Tibial nerve (tissue), 4 donors: ENCODE measurements around the gene EFNB1. TPM values are rescaled to one million over a fixed set of nuclear protein-coding genes. Genes with fewer than 3 reads are reported as not detected.
A peak's percentile ranks its signal among the peaks of the same experiment; 100 is the strongest.

ENCODE experiments used
- DNase-seq, 2 donors: peaks; one replicate each; pipeline ENCODE4 v3.0.0-alpha.2; 2019; ENCODE audit warnings: low spot score in 2 of 2
- H3K27ac ChIP-seq, 4 donors: fragments of 200-600 bp; sonication (generic) in 3 of 4; one replicate each; pipeline ENCODE4 v1.5.1; 2017 to 2019; ENCODE audit warnings: mild to moderate bottlenecking in 1 of 4
- H3K27me3 ChIP-seq, 2 donors: fragments of 200-600 bp; sonication (generic) in 1 of 2; one replicate each; pipeline versions ENCODE4 v1.5.1 to v1.6.0; 2017 to 2019
- H3K36me3 ChIP-seq, 3 donors: fragments of 200-600 bp; sonication (generic); one replicate each; pipeline ENCODE4 v1.5.1; 2018 to 2019
- H3K4me1 ChIP-seq, 4 donors: fragments of 200-600 bp; sonication (generic) in 3 of 4; one replicate each; pipeline ENCODE4 v1.5.1; 2017 to 2019
- H3K4me3 ChIP-seq, 4 donors: fragments of 200-600 bp; sonication (generic) in 3 of 4; one replicate each; pipeline ENCODE4 v1.5.1; 2017 to 2019; ENCODE audit warnings: mild to moderate bottlenecking in 1 of 4, moderate library complexity in 1 of 4
- H3K9me3 ChIP-seq, 4 donors: fragments of 200-600 bp; sonication (generic) in 3 of 4; one replicate each; pipeline ENCODE4 v1.5.1; 2017 to 2019
- CTCF ChIP-seq, 5 experiments: fragments of 200-600 bp in 3 of 5; fragments of 450-650 bp in 2 of 5; sonication (generic) in 3 of 5; IDR thresholded peaks; one replicate each; pipeline ENCODE4 v1.5.1; 2016 to 2019; ENCODE audit warnings: antibody characterized with exemption in 5 of 5, mild to moderate bottlenecking in 3 of 5, moderate library complexity in 2 of 5
- EP300 ChIP-seq, 2 donors: sonication (generic); formaldehyde crosslinking; IDR thresholded peaks; one replicate each; pipeline ENCODE4 v1.6.1; 2017; ENCODE audit warnings: antibody characterized with exemption in 2 of 2, mild to moderate bottlenecking in 1 of 2
- POLR2A ChIP-seq, 2 donors: fragments of 450-650 bp; IDR thresholded peaks; one replicate each; pipeline ENCODE4 v1.6.1; 2017; ENCODE audit warnings: antibody characterized with exemption in 2 of 2, mild to moderate bottlenecking in 2 of 2, moderate library complexity in 2 of 2
- WGBS, 2 donors: methylation state at CpG; one replicate each; pipeline ENCODE4 v1.1.5; 2018; 5-methylcytosine and 5-hydroxymethylcytosine counted together
- total RNA-seq, 4 donors: library from RNA; depleted of rRNA; stranded (reverse); fragments of >200 nt; gene quantifications; one replicate each; pipeline ENCODE4 v1.1.0, GENCODE V29; 2016

EFNB1 gene
- total RNA-seq, 4 donors from 2014 or later, result 74.4 to 127 (median 106) TPM

DNA sequence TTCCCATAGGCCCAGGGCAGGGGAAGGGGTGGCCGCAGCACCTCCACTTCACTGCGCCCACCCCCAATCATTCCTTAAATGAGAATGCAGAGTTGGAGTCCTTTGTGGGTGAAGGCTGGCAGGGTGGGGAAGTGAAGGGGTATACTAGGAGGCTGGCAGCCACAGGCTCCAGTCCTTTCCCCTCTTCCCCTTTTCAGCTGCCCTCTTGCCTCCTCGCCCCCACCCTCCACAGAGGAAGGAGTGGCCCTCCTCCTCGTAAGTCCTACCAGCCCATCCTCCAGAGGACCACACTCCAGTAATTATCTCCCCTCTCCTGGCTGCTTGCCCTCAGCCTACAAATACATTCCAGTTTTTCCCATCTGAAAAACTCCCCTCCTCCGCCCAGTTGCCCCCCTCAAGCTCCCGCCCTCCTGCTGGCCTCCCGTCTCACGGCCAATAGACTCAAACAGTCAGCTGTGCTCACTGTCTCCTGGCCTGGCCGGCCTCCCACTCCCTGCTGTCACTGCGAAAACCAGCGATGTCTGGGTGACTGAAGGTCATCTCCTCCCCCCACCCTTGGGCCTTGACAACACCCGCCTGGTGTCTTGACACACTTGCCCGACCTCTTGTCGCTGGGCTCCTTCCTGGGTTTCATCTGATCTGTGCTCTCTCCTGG is 38.8 kb downstream of the EFNB1 start:
- H3K4me1 ChIP-seq, result no peaks in the 10 kb centered on the region
- no peak for TF ChIP-seq EP300 (IDR thresholded peaks at IDR 0.05)
- TF ChIP-seq POLR2A (IDR thresholded peaks at IDR 0.05), result no peak
- no peak for TF ChIP-seq CTCF (IDR thresholded peaks at IDR 0.05)
- H3K27me3 ChIP-seq, result no peaks in the 10 kb centered on the region
- H3K36me3 ChIP-seq, result no peaks in the 10 kb centered on the region
- peak overlapping the region in 1 of 4 donors; percentile 24 for H3K27ac ChIP-seq
- no peak overlapping the region for H3K4me3 ChIP-seq
- WGBS, 2 donors, result 6 to 47% methylated on average over 11 to 14 of the region's 14 CpGs
- no peak for DNase-seq
- H3K9me3 ChIP-seq, result no peaks in the 10 kb centered on the region

GRCh38 chrX:68868316-68868715 is 39.5 kb downstream of the EFNB1 start:
- Histone ChIP-seq H3K36me3 (no peaks in the 10 kb centered on the region), H3K4me1 (no peaks in the 10 kb centered on the region), H3K9me3 (no peaks in the 10 kb centered on the region), H3K27ac (no peak overlapping the region), H3K4me3 (no peak overlapping the region), H3K27me3 (no peaks in the 10 kb centered on the region)
- DNase-seq, result no peak
- no peak for TF ChIP-seq EP300 (IDR thresholded peaks at IDR 0.05)
- TF ChIP-seq POLR2A (IDR thresholded peaks at IDR 0.05), result no peak
- TF ChIP-seq CTCF (IDR thresholded peaks at IDR 0.05), result no peak
- 81 to 83% methylated on average over 3 of the region's 3 CpGs for WGBS, 2 donors

- no peak for TF ChIP-seq POLR2A (IDR thresholded peaks at IDR 0.05)
- TF ChIP-seq CTCF (IDR thresholded peaks at IDR 0.05), result no peak
- TF ChIP-seq EP300 (IDR thresholded peaks at IDR 0.05), result no peak
- 66 to 98% methylated on average over 4 to 5 of the region's 5 CpGs for WGBS, 2 donors
- Histone ChIP-seq H3K27ac (no peak overlapping the region), H3K9me3 (no peaks in the 10 kb centered on the region), H3K27me3 (no peaks in the 10 kb centered on the region), H3K36me3 (no peaks in the 10 kb centered on the region), H3K4me3 (no peak overlapping the region), H3K4me1 (no peaks in the 10 kb centered on the region)
- DNase-seq, result no peak
Measured at GRCh38 chrX:68868902-68869800, 40.3 kb downstream of the EFNB1 start.

DNA sequence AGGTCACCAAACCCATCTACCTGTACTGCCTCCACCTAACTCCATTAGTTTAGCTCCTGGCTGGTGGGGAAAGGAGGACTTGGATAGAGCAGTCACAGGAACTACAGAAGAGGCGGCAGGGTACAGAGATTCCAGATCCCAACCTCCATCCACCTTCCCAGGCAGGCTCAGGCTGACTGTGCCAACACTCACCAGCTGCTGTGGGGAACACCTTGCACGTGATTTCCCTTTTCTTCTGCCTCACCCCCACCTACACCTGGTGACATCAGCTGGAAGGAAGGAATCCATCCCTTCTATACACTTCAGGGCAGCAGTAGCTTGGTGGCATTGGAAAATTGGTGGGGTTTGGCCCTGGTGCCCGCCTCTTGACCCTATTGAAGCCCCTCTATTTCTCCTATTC is 41.5 kb downstream of the EFNB1 start:
- no peak for TF ChIP-seq POLR2A (IDR thresholded peaks at IDR 0.05)
- no peak for TF ChIP-seq EP300 (IDR thresholded peaks at IDR 0.05)
- no peaks in the 10 kb centered on the region for H3K27me3 ChIP-seq
- H3K27ac ChIP-seq, result no peak overlapping the region
- H3K4me1 ChIP-seq, result no peaks in the 10 kb centered on the region
- DNase-seq, result no peak
- WGBS, 2 donors, result 65 to 100% methylated on average over 3 of the region's 3 CpGs
- H3K4me3 ChIP-seq, result no peak overlapping the region
- H3K36me3 ChIP-seq, result no peaks in the 10 kb centered on the region
- H3K9me3 ChIP-seq, result no peaks in the 10 kb centered on the region

DNA sequence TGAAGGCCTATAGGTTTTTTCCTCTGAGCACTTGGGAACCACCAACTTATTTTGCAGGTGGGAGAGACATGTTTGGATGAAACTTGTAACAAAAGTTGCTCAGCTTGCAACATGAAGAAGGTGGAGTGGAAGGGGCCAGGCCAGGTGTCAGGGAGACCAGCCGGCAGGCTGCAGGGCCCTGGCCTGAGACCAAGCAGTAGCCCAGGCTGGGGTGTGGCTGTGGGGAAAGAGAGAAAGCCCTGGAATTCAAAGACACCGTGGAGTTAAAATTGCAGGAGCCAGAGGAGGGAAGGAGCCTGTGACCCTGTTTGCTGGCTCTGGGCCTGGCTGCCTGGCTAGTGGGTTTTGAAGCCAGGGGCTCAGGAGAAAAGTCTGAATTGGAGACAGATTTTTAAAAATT is 43.4 kb downstream of the EFNB1 start:
- 21 to 56% methylated on average over 2 of the region's 2 CpGs for WGBS, 2 donors
- Histone ChIP-seq H3K27ac (no peak overlapping the region), H3K36me3 (no peaks in the 10 kb centered on the region), H3K4me3 (no peak overlapping the region), H3K4me1 (no peaks in the 10 kb centered on the region), H3K27me3 (no peaks in the 10 kb centered on the region), H3K9me3 (no peaks in the 10 kb centered on the region)
- no peak for TF ChIP-seq EP300 (IDR thresholded peaks at IDR 0.05)
- TF ChIP-seq POLR2A (IDR thresholded peaks at IDR 0.05), result no peak
- TF ChIP-seq CTCF (IDR thresholded peaks at IDR 0.05), result no peak
- no peak for DNase-seq
